HepG2 (cell line): ENCODE results near the gene PPM1H. TPM values are rescaled to one million over a fixed set of nuclear protein-coding genes. Genes with fewer than 3 reads are reported as not detected.

Experiments
- ARHGAP35 ChIP-seq: sonication (generic); formaldehyde crosslinking; IDR thresholded peaks from 2 replicates; pipeline ENCODE4 v1.9.0; 2022; ENCODE audit warnings: mild to moderate bottlenecking, inconsistent platforms, moderate library complexity, missing genetic modification reagents, borderline replicate concordance
- CHCHD3 ChIP-seq: sonication (generic); formaldehyde crosslinking; IDR thresholded peaks from 2 replicates; pipeline ENCODE4 v1.8.0; 2022; ENCODE audit warnings: mild to moderate bottlenecking, missing genetic modification reagents, moderate library complexity
- EED ChIP-seq: sonication (generic); formaldehyde crosslinking; IDR thresholded peaks from 2 replicates; pipeline ENCODE4 v1.5.0; 2020; ENCODE audit warnings: mild to moderate bottlenecking, missing genetic modification reagents
- MTA3 ChIP-seq: sonication (generic); formaldehyde crosslinking; IDR thresholded peaks from 2 replicates; pipeline ENCODE4 v1.4.0; 2020; ENCODE audit warnings: missing genetic modification reagents
- MYNN ChIP-seq: sonication (generic); formaldehyde crosslinking; IDR thresholded peaks from 2 replicates; pipeline ENCODE4 v1.4.0; 2020; ENCODE audit warnings: mild to moderate bottlenecking, low read depth, missing genetic modification reagents
- NKX3-1 ChIP-seq: sonication (generic); formaldehyde crosslinking; IDR thresholded peaks from 2 replicates; pipeline ENCODE4 v1.5.0; 2020; ENCODE audit warnings: missing genetic modification reagents
- RFX1 ChIP-seq: fragments of 450-650 bp; IDR thresholded peaks from 2 replicates; pipeline ENCODE4 v1.6.1; 2017
- SMAD1 ChIP-seq: sonication (generic); formaldehyde crosslinking; IDR thresholded peaks from 2 replicates; pipeline ENCODE4 v1.4.0; 2020; ENCODE audit warnings: missing genetic modification reagents, low read depth, mild to moderate bottlenecking, borderline replicate concordance
- SP1 ChIP-seq, 2 experiments: fragments of 450-650 bp in 1 of 2; sonication (generic) in 1 of 2; formaldehyde crosslinking in 1 of 2; IDR thresholded peaks; 2 replicates each; pipeline versions ENCODE4 v1.4.0 to v1.6.1; 2016 to 2020; ENCODE audit warnings: missing genetic modification reagents in 1 of 2
- ZNF562 ChIP-seq: sonication (generic); formaldehyde crosslinking; IDR thresholded peaks from 2 replicates; pipeline ENCODE4 v1.8.0; 2022; ENCODE audit warnings: missing genetic modification reagents, borderline replicate concordance
- polyA plus RNA-seq, 8 experiments: library from polyadenylated mRNA; depleted of rRNA in 3 of 8; stranded (reverse) in 7 of 8; unstranded in 1 of 8; fragments of >200 nt; fragmentation: Illumina TruSeq in 4 of 8; extraction: Trizol in 4 of 8; gene quantifications; 2 replicates each; pipeline versions ENCODE4 v1.2.1 to v1.2.3, GENCODE V29; 2011 to 2016; ENCODE audit warnings: low read depth in 4 of 8, missing spikeins in 1 of 8, mixed read lengths in 1 of 8; ENCODE audit not compliant: insufficient read depth in 1 of 8
- total RNA-seq, 5 experiments: library from RNA; depleted of rRNA; stranded (reverse); fragments of >200 nt; fragmentation: Illumina TruSeq; extraction: Trizol; gene quantifications; 2 replicates each; pipeline ENCODE4 v1.2.3, GENCODE V29; 2016; ENCODE audit warnings: low read depth in 1 of 5
- TF ChIP-seq, protein P1 (sequence below): sonication (generic); formaldehyde crosslinking; IDR thresholded peaks from 2 replicates; pipeline ENCODE4 v1.4.0; 2020; ENCODE audit warnings: missing genetic modification reagents
- TF ChIP-seq, protein P2 (sequence below): sonication (generic); formaldehyde crosslinking; IDR thresholded peaks from 2 replicates; pipeline ENCODE4 v1.5.0; 2020; ENCODE audit warnings: mild to moderate bottlenecking, missing genetic modification reagents, moderate library complexity
- TF ChIP-seq, protein P3 (sequence below): sonication (generic); formaldehyde crosslinking; IDR thresholded peaks from 2 replicates; pipeline ENCODE4 v1.4.0; 2020; ENCODE audit warnings: missing genetic modification reagents, borderline replicate concordance
- TF ChIP-seq, protein P4 (sequence below): sonication (generic); formaldehyde crosslinking; IDR thresholded peaks from 2 replicates; pipeline ENCODE4 v1.8.1; 2023; ENCODE audit warnings: missing genetic modification reagents, inconsistent platforms, borderline replicate concordance
- TF ChIP-seq, protein P5 (sequence below): IDR thresholded peaks from 2 replicates; pipeline ENCODE4 v1.6.1; 2018; ENCODE audit warnings: missing genetic modification reagents
- TF ChIP-seq, protein P6 (sequence below): IDR thresholded peaks from 2 replicates; pipeline ENCODE4 v1.6.1; 2016; ENCODE audit warnings: mild to moderate bottlenecking

The PPM1H gene
- total and polyA plus RNA-seq, 2 of the 13 experiments (the other 11 are each of a cell fraction or from before 2014, with no cell fraction given), result 29.1 to 38.1 TPM

DNA sequence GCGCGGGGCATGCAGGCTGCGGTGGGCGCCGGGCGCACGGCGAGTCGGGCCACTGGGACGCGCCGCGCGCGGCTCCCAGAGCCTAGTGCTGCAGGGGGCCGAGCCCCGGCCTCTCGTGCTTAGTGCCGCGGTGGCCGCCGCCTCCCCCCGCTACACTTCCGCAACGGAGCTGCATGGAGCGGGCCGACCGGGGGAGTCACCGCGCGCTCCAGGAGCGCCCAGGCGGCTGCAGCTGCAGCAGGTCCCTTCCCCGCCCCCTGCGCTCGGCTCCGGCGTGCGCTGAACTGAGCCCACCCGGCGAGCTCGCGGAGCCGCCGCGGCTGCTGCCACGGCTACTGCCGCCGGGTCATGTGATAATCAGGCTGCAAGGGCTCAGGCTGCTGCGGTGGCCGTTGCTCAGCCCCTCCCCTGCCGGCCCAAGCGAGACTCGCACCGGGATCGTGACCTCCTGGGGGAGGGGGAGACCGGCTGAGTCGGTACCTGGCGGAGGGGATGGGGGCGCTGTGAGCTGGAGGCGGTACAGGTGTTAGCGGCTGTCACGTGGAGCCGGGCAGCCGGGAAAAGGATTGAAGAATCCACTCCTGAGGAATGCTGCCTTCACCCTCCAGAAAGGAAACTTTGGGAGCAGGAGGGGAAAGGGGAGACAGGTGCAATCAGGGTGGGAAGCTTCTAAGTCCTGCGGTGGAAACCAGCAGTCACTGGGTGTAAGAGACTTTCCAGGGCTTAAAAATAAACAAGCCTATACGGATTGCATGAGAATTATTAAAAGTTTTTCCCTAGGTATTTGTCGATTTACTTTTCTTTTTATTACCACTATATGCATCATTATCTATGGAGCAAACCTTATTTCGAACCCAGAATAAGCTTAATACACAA is at the start of gene PPM1H (continued):
- TF ChIP-seq, protein P1, sequence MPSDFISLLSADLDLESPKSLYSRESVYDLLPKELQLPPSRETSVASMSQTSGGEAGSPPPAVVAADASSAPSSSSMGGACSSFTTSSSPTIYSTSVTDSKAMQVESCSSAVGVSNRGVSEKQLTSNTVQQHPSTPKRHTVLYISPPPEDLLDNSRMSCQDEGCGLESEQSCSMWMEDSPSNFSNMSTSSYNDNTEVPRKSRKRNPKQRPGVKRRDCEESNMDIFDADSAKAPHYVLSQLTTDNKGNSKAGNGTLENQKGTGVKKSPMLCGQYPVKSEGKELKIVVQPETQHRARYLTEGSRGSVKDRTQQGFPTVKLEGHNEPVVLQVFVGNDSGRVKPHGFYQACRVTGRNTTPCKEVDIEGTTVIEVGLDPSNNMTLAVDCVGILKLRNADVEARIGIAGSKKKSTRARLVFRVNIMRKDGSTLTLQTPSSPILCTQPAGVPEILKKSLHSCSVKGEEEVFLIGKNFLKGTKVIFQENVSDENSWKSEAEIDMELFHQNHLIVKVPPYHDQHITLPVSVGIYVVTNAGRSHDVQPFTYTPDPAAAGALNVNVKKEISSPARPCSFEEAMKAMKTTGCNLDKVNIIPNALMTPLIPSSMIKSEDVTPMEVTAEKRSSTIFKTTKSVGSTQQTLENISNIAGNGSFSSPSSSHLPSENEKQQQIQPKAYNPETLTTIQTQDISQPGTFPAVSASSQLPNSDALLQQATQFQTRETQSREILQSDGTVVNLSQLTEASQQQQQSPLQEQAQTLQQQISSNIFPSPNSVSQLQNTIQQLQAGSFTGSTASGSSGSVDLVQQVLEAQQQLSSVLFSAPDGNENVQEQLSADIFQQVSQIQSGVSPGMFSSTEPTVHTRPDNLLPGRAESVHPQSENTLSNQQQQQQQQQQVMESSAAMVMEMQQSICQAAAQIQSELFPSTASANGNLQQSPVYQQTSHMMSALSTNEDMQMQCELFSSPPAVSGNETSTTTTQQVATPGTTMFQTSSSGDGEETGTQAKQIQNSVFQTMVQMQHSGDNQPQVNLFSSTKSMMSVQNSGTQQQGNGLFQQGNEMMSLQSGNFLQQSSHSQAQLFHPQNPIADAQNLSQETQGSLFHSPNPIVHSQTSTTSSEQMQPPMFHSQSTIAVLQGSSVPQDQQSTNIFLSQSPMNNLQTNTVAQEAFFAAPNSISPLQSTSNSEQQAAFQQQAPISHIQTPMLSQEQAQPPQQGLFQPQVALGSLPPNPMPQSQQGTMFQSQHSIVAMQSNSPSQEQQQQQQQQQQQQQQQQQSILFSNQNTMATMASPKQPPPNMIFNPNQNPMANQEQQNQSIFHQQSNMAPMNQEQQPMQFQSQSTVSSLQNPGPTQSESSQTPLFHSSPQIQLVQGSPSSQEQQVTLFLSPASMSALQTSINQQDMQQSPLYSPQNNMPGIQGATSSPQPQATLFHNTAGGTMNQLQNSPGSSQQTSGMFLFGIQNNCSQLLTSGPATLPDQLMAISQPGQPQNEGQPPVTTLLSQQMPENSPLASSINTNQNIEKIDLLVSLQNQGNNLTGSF, result no peak
- TF ChIP-seq CHCHD3 (CRISPR knock-in tag) (no peak), NKX3-1 (CRISPR knock-in tag) (no peak), EED (0 out of 2 replicates have a peak, but pooled peaks have one; percentile 56), RFX1 (no peak), ARHGAP35 (CRISPR knock-in tag) (peak; percentile 26; the same call in 1 of the 2 replicates), MTA3 (CRISPR knock-in tag) (no peak), SP1 (IDR thresholded peaks at IDR 0.05) (no peak), SP1 (CRISPR knock-in tag; IDR thresholded peaks at IDR 0.05) (peak; percentile 78), MYNN (CRISPR knock-in tag) (no peak), SMAD1 (peak; percentile 71; the same call in 1 of the 2 replicates), ZNF562 (CRISPR knock-in tag) (no peak)
- TF ChIP-seq, protein P2, sequence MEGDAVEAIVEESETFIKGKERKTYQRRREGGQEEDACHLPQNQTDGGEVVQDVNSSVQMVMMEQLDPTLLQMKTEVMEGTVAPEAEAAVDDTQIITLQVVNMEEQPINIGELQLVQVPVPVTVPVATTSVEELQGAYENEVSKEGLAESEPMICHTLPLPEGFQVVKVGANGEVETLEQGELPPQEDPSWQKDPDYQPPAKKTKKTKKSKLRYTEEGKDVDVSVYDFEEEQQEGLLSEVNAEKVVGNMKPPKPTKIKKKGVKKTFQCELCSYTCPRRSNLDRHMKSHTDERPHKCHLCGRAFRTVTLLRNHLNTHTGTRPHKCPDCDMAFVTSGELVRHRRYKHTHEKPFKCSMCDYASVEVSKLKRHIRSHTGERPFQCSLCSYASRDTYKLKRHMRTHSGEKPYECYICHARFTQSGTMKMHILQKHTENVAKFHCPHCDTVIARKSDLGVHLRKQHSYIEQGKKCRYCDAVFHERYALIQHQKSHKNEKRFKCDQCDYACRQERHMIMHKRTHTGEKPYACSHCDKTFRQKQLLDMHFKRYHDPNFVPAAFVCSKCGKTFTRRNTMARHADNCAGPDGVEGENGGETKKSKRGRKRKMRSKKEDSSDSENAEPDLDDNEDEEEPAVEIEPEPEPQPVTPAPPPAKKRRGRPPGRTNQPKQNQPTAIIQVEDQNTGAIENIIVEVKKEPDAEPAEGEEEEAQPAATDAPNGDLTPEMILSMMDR (CRISPR knock-in tag), result peak; percentile 98
- TF ChIP-seq, protein P3, sequence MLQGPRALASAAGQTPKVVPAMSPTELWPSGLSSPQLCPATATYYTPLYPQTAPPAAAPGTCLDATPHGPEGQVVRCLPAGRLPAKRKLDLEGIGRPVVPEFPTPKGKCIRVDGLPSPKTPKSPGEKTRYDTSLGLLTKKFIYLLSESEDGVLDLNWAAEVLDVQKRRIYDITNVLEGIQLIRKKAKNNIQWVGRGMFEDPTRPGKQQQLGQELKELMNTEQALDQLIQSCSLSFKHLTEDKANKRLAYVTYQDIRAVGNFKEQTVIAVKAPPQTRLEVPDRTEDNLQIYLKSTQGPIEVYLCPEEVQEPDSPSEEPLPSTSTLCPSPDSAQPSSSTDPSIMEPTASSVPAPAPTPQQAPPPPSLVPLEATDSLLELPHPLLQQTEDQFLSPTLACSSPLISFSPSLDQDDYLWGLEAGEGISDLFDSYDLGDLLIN (CRISPR knock-in tag), result no peak
- TF ChIP-seq, protein P4, sequence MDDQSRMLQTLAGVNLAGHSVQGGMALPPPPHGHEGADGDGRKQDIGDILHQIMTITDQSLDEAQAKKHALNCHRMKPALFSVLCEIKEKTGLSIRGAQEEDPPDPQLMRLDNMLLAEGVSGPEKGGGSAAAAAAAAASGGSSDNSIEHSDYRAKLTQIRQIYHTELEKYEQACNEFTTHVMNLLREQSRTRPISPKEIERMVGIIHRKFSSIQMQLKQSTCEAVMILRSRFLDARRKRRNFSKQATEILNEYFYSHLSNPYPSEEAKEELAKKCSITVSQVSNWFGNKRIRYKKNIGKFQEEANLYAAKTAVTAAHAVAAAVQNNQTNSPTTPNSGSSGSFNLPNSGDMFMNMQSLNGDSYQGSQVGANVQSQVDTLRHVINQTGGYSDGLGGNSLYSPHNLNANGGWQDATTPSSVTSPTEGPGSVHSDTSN (CRISPR knock-in tag), result no peak
- TF ChIP-seq, protein P5, sequence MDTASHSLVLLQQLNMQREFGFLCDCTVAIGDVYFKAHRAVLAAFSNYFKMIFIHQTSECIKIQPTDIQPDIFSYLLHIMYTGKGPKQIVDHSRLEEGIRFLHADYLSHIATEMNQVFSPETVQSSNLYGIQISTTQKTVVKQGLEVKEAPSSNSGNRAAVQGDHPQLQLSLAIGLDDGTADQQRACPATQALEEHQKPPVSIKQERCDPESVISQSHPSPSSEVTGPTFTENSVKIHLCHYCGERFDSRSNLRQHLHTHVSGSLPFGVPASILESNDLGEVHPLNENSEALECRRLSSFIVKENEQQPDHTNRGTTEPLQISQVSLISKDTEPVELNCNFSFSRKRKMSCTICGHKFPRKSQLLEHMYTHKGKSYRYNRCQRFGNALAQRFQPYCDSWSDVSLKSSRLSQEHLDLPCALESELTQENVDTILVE (CRISPR knock-in tag), result peak; percentile 97
- TF ChIP-seq, protein P6, sequence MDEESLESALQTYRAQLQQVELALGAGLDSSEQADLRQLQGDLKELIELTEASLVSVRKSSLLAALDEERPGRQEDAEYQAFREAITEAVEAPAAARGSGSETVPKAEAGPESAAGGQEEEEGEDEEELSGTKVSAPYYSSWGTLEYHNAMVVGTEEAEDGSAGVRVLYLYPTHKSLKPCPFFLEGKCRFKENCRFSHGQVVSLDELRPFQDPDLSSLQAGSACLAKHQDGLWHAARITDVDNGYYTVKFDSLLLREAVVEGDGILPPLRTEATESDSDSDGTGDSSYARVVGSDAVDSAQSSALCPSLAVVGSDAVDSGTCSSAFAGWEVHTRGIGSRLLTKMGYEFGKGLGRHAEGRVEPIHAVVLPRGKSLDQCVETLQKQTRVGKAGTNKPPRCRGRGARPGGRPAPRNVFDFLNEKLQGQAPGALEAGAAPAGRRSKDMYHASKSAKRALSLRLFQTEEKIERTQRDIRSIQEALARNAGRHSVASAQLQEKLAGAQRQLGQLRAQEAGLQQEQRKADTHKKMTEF (CRISPR knock-in tag), result peak; percentile 73
